SHP77 (cell line): ENCODE data around the gene CFAP410.

Source experiments
- DNase-seq, 2 experiments: peaks; one replicate each; lab custom pipeline; 2025; lab: John Stamatoyannopoulos, UW

CFAP410 gene

GRCh38 chr21:44298301-44298700, 40.9 kb downstream of the CFAP410 start:
- DNase-seq, result no peak

DNA sequence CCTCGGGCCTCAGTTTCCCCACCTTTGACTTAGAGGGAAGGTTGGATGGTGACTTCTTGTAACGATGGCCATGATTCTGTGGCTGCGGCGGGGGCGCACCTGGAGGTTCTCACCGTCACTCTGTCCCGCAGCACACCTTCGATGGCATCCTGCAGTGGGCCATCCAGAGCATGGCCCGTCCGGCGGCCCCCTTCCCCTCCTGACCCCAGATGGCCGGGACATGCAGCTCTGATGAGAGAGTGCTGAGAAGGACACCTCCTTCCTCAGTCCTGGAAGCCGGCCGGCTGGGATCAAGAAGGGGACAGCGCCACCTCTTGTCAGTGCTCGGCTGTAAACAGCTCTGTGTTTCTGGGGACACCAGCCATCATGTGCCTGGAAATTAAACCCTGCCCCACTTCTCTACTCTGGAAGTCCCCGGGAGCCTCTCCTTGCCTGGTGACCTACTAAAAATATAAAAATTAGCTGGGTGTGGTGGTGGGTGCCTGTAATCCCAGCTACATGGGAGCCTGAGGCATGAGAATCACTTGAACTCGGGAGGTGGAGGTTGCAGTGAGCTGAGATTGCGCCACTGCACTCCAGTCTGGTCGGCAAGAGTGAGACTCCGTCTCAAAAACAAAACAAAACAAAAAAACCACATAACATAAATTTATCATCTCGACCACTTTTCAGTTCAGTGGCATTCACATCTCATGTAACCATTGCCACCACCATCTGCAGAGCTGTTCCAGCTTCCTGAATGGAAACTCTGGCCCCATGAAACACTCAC, 41.5 kb downstream of the CFAP410 start:
- DNase-seq, result peak; percentile 70 to 77

DNA sequence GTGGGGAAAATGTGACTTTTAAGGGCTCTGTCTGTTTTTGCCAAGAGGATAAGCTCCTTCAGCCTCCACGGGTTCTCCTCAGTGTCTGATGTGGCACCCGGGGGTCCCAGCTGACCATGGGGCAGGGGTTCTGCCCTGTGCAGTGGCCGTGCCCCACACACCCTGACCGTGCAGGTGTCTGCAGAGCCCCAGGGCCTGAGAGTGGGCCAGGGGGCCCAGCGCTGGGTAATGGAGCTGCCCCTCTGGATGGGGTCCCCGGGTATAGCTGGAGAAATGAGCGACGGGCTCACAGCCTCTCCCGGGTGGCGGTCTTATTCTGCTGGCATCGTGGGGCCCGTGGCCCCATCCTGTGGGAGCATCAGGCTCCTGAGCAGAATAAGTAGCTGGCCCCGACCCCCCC, 42.3 kb downstream of the CFAP410 start:
- no peak for DNase-seq

DNA sequence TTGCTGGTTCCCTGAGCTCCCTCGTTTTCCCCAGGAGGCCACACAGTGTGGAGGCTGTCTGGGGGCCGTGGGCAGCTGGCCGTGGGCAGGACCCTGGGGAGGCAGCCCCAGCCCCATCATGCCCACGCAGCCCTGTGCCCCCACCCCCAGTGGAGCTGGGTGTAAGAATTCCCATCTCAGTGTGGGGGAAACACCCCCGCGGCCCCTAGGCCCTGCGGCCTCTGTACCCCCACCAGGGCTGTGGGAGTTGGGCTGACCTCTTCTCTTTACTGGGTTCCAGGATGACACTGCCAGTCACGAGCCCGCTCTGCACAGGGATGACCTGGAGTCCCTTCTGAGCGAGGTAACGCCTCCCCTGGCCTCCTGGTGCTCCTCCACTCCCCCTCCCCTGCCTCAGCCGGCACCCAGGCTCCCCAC, 43.1 kb downstream of the CFAP410 start:
- DNase-seq, result no peak

- DNase-seq, result no peak
These were observed 43.5 kb downstream of the CFAP410 start for GRCh38 chr21:44295646-44296045.

DNA sequence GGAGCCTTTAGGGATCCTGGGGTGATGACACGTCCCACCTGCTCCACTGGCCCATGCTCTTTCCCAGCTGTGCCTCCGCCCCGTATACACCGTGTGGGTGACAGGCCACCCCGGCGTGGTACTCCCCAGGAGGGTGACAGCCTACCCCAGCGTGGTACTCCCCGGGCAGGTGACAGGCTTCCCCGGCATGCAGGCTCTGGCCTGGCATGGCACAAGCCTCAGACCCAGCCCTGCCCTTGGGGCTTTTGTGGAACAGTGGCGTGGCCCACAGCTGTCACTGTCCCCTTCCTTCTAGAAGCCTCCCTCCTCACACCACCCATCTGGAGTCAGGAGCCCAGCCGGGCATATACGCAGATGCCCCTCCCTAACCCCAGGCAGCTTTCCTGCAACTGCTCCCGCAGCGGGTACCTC, 44.0 kb downstream of the CFAP410 start:
- no peak for DNase-seq

- no peak for DNase-seq
These were observed 44.6 kb downstream of the CFAP410 start for GRCh38 chr21:44294391-44295162.

DNA sequence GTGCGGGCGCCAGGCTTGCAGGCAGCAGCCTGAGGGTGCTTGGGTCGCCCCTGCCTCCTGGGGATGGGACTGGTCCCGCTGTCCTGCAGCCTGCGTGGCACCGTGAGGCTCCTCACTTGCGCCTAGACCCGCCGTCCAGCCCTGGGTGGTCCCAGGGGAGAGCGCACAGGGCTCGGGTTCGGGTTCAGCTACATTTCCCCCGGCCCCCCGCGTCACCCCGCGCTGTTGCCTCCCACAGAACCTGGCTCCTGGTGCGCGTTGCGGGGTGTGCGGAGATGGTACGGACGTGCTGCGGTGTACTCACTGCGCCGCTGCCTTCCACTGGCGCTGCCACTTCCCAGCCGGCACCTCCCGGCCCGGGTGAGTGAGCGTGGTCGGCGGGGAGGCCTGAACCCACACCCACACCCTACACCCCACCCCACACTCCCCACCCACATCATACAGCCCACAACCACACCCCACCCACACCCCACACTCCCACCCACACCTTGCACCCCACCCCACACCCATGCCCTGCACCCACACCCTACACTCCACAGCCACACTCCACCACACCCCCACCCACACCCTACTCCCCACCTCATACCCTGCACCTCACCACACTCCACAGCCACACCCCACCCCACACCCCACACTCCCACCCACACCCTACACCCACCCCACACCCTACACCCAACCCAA, 45.5 kb downstream of the CFAP410 start:
- DNase-seq, result no peak

- no peak for DNase-seq
These were observed 46.4 kb downstream of the CFAP410 start for GRCh38 chr21:44292812-44293195.

DNA sequence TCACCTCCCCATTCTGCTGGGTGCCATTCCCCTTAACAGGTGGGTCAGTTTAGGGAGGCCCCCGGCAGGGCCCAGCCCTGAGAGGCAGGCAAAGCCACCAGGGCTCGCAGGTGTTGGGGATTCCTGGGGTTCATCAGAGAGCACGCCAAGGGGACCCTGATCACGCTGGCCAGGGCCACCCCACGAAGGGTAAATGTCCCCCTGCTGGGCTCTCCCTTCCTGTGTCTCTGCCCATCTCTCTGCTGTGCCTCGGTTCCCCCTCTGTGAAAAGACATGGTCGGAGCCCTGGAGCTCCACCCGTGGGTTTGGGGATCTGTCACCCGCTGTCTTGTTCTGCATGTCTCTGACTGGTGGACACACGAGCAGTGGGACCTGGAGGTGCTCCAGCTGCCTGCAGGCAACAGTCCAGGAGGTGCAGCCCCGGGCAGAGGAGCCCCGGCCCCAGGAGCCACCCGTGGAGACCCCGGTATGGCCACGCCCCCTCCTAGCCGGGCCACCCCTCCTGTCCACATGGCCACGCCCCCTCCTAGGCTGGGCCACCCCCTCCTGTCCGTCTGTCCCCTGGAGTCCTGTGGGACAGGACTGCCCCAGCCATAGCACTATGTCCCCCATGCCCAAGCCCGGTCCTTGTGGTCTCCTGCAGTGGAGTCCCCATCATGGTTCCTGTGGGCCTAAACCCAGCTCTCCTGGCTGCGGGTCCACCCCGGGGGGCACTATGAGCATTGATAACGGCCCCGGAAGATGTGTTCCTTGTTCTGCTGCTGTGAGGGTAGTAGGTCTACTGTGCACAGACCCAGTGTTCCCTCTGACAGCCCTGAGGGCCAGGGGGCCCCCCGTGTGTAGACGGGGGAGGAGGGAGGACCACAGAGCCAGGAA, 47.0 kb downstream of the CFAP410 start:
- DNase-seq, result no peak

DNA sequence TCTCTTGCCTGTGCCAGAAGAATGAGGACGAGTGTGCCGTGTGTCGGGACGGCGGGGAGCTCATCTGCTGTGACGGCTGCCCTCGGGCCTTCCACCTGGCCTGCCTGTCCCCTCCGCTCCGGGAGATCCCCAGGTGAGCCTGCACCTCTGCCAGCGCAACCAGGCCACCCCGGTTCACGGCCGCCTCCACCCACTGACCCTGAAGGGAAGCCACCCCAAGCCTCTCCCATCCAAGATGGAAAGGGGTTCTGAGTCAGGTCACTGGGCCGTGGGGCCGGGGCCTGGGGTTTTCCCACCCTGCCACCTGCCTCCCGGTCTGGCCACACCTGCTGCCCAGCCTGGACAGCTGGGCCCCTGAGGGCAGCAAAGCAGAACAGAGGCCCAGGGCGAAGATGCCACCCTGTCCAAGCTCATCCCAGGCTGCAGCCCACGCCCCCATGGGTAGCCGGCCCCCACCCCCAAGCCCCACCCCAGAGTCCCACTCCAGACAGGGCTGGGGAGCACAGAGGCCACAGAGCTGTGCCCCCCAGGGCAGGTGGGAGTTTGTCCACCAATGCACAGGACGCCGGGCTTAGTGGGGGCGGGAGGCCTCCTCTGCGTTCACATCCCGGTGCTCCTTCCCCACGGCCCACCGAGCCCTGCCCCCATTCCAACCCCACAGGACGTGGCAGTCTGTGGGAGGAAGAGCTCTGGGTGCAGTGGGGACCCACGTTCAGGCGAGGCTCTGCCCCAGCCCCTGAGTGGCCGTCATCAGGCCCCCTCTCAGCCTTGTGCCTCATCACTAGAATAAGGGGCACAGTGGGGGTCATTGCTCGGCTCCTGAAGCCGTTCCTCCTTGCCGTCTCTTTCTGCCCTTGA, 47.9 kb downstream of the CFAP410 start:
- DNase-seq, result no peak

GRCh38 chr21:44290327-44291077, 48.7 kb downstream of the CFAP410 start:
- no peak for DNase-seq

DNA sequence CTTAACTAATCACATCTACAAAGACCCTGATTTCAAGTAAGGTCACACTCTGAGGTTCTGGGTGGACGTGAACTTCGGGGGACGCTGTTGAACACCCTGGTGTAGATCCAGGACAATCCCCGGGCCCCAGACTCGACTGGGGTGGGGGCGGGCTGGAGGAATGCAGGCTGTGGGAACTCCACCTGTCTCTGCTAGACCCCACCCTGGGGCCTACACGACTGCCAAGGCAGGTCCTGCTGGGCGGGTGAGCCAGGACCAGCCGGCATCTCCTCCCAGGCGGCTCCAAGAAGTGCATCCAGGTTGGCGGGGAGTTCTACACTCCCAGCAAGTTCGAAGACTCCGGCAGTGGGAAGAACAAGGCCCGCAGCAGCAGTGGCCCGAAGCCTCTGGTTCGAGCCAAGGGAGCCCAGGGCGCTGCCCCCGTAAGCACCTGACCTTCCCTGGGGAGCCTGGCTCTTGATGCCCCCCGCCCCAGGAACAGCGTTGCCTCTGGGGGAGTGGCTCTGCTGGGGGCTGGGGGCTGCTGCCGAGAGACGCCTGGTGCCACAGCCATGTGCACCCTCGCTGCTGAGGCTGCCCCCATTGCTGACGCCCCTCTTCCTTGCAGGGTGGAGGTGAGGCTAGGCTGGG, 49.7 kb downstream of the CFAP410 start:
- no peak for DNase-seq

- no peak for DNase-seq
These were observed 50.7 kb downstream of the CFAP410 start for GRCh38 chr21:44288251-44289110.

GRCh38 chr21:44286716-44287632, 52.2 kb downstream of the CFAP410 start:
- DNase-seq, result no peak

DNA sequence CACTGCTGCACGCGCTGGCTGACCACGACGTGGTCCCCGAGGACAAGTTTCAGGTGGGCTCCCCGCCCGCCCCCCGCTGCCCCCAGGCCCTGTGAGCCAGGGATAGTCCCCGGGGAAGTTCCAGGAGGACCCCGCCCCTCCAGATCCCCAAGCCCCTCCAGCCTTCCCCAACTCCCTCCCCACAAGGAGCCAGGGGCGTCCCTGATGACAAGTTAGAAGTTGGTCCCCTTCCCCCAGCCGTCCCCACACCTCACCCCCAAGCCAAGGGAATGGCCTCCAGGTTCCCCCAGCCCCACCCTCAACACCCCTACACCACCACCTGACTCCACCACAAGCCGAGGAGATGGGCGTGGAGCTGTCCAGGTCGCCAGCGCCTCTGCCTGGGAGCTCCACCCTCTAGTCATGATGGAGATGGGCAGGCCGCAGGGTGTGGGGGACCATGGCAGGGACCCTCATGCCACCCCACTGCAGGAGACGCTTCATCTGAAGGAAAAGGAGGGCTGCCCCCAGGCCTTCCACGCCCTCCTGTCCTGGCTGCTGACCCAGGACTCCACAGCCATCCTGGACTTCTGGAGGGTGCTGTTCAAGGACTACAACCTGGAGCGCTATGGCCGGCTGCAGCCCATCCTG, 53.0 kb downstream of the CFAP410 start:
- DNase-seq, result no peak
